Stimulated activated CD4-positive, alpha-beta T cell treated with anti-CD3 and anti-CD28 coated beads, TNF-alpha, amount 100 ng/mL, for 24 hours (primary cell): ENCODE measurements around the gene ME3.
"Not testable (repeated sequence)": the region's sequence is repeated elsewhere in the genome, so short reads cannot be mapped to it uniquely, and the experiment has no call there.

ENCODE experiments used
- DNase-seq, 3 experiments: peaks; one replicate each; pipeline ENCODE4 v3.0.0-alpha.2; 2020; ENCODE audit warnings: low read depth in 3 of 3

The ME3 gene

GRCh38 chr11:86433361-86434095 lies 238.9 kb downstream of the ME3 start:
- DNase-seq = not testable (repeated sequence)

DNA sequence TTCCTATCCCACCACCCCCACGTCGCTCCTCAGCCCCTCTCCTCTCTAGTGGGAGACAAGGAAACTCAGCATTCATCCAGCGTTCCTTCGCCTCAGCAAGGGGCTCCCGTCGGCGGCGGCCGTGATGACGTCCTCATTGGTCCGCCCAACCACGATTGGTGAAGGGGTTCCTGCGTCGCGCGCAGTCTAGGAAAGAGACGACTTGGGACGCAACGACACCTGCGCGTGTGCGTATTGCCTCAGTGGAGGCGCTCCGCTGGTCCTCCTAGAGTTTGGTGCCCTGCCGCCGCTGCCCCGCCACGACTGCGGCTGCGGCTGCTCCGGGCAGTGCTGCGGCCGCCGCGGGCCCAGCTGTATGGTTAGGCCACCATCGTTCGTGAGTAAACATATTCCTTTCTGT lies 241.2 kb downstream of the ME3 start:
- no peak for DNase-seq

GRCh38 chr11:86427441-86427840 lies 245.0 kb downstream of the ME3 start:
- no peak for DNase-seq

- DNase-seq = not testable (repeated sequence)
Observed at GRCh38 chr11:86423488-86423887, 248.9 kb downstream of the ME3 start.

DNA sequence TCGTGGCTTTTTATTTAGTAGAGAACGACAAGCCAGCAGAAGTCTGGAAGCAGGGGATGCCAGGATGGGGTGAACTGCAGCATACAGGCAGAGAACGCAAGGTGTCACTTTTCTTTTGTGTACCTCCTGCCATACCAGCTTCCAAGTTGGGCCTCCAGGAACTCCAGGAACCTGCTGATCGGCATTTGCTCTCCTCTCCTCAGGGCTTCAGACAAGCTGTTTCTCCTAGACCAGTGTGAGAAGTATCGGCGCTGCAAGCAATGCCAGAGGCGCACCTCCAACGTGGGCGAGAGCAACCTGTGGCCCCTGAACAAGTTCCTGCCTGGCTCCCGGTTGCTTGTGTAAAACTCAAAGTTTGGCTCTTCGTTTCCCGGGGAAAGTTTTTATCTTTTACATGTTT lies 250.0 kb downstream of the ME3 start:
- no peak for DNase-seq

DNA sequence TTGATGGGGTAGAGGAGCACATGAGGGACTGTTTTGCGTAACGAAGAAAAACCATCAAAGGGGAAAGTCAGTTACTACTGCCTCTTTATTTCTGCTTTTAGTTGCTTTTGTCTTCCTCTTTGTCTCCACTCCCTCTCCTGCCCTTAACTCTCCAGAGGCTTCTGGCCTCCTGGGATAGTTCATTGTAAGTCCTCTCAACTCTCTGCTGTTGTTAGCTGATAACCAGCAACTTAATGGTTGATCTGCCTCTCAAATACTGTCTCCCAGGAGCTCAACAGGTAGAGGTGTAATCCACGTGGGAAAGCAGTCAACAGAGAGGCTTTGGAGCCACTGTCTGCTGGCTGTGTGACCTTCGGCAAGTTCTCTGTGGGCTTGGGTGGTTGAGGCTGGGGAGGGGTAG lies 250.5 kb downstream of the ME3 start:
- DNase-seq = no peak

GRCh38 chr11:86418917-86419316 lies 253.5 kb downstream of the ME3 start:
- no peak for DNase-seq

DNA sequence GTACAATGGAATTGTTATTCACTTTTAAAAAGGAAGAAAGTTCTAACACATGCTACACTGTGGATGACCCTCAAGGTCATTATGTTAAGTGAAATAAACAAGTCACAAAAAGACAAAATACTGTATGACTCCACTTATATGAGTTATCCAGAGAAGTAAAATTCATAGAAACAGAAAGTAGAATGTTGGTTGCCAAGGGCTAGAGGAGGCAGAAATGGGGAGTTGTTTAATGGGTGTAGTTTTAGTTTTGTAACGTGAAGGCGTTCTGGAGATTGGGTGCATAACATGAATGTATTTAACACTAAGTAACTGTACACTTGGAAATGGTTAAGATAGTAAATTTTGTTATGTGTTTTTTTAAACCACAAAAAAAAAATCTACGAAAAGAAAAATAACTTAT lies 253.9 kb downstream of the ME3 start:
- DNase-seq = no peak

DNA sequence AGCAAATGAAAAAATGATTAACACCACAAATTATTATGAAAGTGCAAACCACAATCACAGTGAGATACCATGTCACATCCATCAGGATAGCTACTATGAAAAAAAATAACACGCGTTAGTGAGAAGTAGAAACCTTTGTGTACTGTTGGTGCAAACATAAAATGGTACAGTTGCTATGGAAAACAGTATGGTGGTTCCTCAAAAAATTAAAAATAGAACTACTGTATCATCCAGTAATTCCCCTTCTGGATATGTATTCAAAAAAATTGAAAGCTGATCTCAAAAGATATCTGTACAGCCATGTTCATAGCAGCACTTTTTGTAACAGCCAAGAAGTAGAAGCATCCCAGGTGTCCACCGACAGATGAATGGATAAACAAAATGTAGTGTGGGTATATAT lies 254.3 kb downstream of the ME3 start:
- no peak for DNase-seq

DNA sequence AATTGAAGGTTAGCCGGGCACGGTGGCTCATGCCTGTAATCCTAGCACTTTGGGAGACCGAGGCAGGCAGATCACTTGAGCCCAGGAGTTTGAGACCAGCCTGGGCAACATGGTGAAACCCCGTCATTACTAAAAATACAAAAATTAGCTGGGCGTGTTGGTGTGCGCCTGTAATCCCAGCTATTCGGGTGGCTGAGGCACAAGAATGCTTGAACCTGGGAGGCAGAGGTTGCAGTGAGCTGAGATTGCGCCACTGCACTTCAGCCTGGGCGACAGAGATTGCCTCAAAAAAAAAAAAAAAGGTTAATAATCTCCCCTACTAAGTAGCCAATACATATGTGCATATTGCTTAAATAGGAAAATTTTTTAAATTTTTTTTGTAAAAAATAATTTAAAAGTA lies 255.5 kb downstream of the ME3 start:
- DNase-seq = not testable (repeated sequence)

- DNase-seq = no peak
Observed at GRCh38 chr11:86416494-86416893, 255.9 kb downstream of the ME3 start.

DNA sequence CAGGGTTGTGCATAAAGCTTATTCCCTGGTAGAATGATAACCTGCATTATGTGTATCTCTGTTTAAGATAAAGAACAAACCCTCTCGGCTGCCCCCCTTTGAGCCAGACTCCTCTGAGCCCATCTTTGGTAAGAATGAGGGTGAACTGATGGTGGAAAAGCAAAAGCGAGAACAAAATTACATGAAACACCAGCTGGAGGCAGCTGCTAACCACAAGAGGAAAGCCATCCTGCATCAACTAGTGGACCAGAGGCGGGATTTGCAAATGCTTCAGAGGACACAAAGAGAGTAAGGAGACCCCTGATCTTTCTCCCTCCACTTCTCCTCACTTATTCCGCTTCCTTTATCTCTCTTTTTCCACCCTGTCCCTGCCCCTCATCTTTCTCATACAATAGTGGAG lies 257.4 kb downstream of the ME3 start:
- no peak for DNase-seq

GRCh38 chr11:86414032-86414431 lies 258.4 kb downstream of the ME3 start:
- DNase-seq = no peak

- DNase-seq = no peak
Observed at GRCh38 chr11:86408845-86409244, 263.6 kb downstream of the ME3 start.

DNA sequence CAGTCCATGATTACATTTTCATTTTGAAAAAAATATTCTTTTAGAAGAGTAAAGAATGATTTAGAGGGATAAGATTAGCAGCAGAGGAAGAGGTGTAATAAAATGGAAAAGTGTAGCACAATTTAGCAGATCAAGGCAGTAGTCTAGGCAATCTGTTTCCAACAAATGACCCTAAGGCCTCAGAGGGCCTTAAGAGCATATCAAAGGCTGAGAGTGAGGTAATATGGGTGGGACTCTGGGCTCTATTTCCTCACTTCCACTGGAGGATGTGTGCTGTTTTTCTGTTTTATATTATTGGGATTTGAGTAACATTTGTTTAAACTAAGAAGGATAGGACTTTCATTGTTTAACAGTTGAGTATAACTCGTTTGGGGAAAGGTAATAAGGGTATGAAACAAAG lies 269.0 kb downstream of the ME3 start:
- DNase-seq = no peak

- DNase-seq = no peak
Observed at GRCh38 chr11:86398106-86398505, 274.3 kb downstream of the ME3 start.

- DNase-seq = no peak
Observed at GRCh38 chr11:86397351-86397750, 275.1 kb downstream of the ME3 start.

DNA sequence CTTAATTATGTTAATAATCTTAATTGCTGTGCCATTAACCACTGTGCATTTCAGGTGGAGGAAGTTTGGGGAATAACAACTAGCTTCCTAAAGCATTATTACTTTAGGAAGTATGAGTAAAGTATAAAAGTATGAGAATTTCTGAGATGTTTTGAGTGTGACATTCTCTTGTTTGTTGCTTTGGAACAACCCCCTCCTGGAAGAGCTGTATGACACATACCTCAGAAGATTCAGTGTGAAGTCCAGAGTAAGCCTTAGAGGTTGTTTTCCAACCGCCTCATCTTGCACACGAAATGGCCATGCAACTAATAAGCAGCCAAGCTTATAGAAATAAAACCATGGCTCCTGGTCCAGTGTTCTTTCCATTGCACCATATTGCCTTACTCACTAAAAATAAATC lies 276.0 kb downstream of the ME3 start:
- no peak for DNase-seq

DNA sequence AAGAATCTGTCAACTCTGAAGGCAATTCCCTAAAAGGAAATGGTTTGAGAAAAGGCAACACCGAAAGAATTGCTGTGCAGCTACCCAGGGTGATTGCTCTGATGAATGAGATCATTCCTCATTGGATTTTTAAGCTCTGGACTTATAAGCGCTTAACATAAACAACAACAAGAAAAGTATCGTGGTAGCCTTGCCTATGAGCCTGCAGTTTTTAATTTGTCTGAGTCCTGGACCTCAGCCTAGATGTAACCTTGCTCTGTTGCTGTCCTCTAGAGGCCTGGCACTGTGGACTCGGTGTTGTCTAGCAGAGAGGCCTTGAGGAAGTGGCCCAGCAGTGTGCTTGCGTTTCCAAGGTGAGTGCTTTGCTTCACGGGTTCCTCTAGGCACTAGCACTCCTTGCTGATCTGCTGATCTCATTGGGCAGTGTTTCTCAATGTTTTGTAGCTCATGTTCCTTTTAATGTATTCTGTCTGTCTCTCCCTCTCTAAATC lies 277.3 kb downstream of the ME3 start:
- no peak for DNase-seq
